ENCODE measurements around the gene NDEL1. TPM values are rescaled to one million over a fixed set of nuclear protein-coding genes. Genes with fewer than 3 reads are reported as not detected.

Gene NDEL1
- total RNA-seq, 1 donor from 2014 or later: 30.5 TPM

- peaks cover 2% of the 10 kb centered on the region for H3K4me1 Mint-ChIP-seq (ENCODE audit: low read depth)
- DNase-seq (ENCODE audit: low spot score, unreplicated experiment): no peak
- no peak overlapping the region for H3K4me3 Mint-ChIP-seq (ENCODE audit: low read depth)
- H3K27me3 Mint-ChIP-seq: no peaks in the 10 kb centered on the region
- peaks cover 32% of the 10 kb centered on the region for H3K36me3 Mint-ChIP-seq (ENCODE audit: insufficient read depth)
- no peaks in the 10 kb centered on the region for H3K9me3 Mint-ChIP-seq (ENCODE audit: low read depth)
- H3K27ac Mint-ChIP-seq: no peak overlapping the region
- no peak for TF ChIP-seq CTCF (IDR thresholded peaks at IDR 0.05; ENCODE audit: unreplicated experiment)
These were observed 17.6 kb downstream of the NDEL1 start for GRCh38 chr17:8453326-8453725.

DNA sequence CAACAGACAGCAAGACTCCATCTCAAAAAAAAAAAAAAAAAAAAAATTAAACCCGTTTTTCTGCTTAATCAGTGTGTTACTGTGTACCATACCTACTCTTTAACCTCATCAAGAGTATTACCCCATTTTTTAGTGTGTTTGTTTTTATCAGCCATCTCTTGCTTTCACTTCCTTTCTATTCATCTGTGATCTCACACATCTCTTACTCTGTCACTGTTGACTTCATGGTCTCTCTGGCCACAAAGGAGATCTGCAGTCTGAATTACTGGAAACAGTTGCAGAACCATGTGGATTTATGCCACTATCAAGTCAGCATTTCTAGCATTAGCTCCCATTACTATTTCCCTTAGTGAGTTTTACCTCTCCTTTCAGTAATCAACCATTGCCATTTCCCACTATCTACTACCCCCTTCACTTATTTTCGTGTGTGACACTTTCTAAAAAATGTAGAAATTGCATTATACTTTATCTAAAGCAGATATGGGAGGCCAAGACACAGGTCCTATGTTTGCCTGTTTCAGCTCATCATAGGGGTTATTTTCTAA is 20.1 kb downstream of the NDEL1 start:
- peaks cover 23% of the 10 kb centered on the region for H3K36me3 Mint-ChIP-seq (ENCODE audit: insufficient read depth)
- DNase-seq (ENCODE audit: low spot score, unreplicated experiment): no peak
- no peaks in the 10 kb centered on the region for H3K4me1 Mint-ChIP-seq (ENCODE audit: low read depth)
- H3K9me3 Mint-ChIP-seq (ENCODE audit: low read depth): no peaks in the 10 kb centered on the region
- no peak overlapping the region for H3K27ac Mint-ChIP-seq
- no peaks in the 10 kb centered on the region for H3K27me3 Mint-ChIP-seq
- no peak for TF ChIP-seq CTCF (IDR thresholded peaks at IDR 0.05; ENCODE audit: unreplicated experiment)
- H3K4me3 Mint-ChIP-seq (ENCODE audit: low read depth): no peak overlapping the region

- Mint-ChIP-seq H3K4me1 (ENCODE audit: low read depth) (no peaks in the 10 kb centered on the region), H3K27ac (peak overlapping the region; percentile 1), H3K4me3 (ENCODE audit: low read depth) (no peak overlapping the region), H3K27me3 (no peaks in the 10 kb centered on the region), H3K36me3 (ENCODE audit: insufficient read depth) (peaks cover 20% of the 10 kb centered on the region), H3K9me3 (ENCODE audit: low read depth) (no peaks in the 10 kb centered on the region)
- TF ChIP-seq CTCF (IDR thresholded peaks at IDR 0.05; ENCODE audit: unreplicated experiment): no peak
- no peak for DNase-seq (ENCODE audit: low spot score, unreplicated experiment)
These were observed 22.4 kb downstream of the NDEL1 start for GRCh38 chr17:8458128-8458527.

GRCh38 chr17:8459107-8459506 is 23.4 kb downstream of the NDEL1 start:
- no peak for TF ChIP-seq CTCF (IDR thresholded peaks at IDR 0.05; ENCODE audit: unreplicated experiment)
- Mint-ChIP-seq H3K4me3 (ENCODE audit: low read depth) (no peak overlapping the region), H3K9me3 (ENCODE audit: low read depth) (no peaks in the 10 kb centered on the region), H3K4me1 (ENCODE audit: low read depth) (no peaks in the 10 kb centered on the region), H3K36me3 (ENCODE audit: insufficient read depth) (peaks cover 21% of the 10 kb centered on the region), H3K27ac (no peak overlapping the region), H3K27me3 (no peaks in the 10 kb centered on the region)
- no peak for DNase-seq (ENCODE audit: low spot score, unreplicated experiment)

DNA sequence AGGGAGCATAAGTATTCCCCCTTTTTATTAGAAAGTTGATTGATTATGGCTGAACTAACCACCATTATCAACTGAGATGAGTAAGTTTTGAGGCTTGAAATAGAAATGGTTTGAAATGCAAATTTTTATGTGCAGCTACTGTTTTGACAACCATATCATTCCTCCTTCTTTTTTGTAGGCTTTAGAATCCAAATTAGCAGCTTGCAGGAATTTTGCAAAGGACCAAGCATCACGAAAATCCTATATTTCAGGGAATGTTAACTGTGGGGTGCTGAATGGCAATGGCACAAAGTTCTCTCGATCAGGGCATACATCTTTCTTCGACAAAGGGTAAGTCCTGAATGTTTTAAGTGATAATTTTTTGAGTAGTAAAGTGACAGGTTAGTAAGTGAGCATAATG is 24.1 kb downstream of the NDEL1 start:
- TF ChIP-seq CTCF (IDR thresholded peaks at IDR 0.05; ENCODE audit: unreplicated experiment): no peak
- peaks cover 21% of the 10 kb centered on the region for H3K36me3 Mint-ChIP-seq (ENCODE audit: insufficient read depth)
- H3K4me3 Mint-ChIP-seq (ENCODE audit: low read depth): no peak overlapping the region
- no peak overlapping the region for H3K27ac Mint-ChIP-seq
- DNase-seq (ENCODE audit: low spot score, unreplicated experiment): no peak
- no peaks in the 10 kb centered on the region for H3K4me1 Mint-ChIP-seq (ENCODE audit: low read depth)
- no peaks in the 10 kb centered on the region for H3K27me3 Mint-ChIP-seq
- no peaks in the 10 kb centered on the region for H3K9me3 Mint-ChIP-seq (ENCODE audit: low read depth)
